Stimulated activated CD4-positive, alpha-beta T cell treated with anti-CD3 and anti-CD28 coated beads, Interleukin-2, amount 100 ng/mL, for 48 hours (primary cell): ENCODE data around the gene RPTOR.

ENCODE experiments used
- DNase-seq, 2 donors: peaks; one replicate each; pipeline ENCODE4 v3.0.0-alpha.2; 2020

Gene RPTOR

GRCh38 chr17:80888276-80889160 lies 343.9 kb downstream of the RPTOR start:
- DNase-seq, result no peak

GRCh38 chr17:80889231-80890195 lies 344.9 kb downstream of the RPTOR start:
- DNase-seq, result no peak

GRCh38 chr17:80890196-80890920 lies 345.7 kb downstream of the RPTOR start:
- DNase-seq, result no peak

- no peak for DNase-seq
Observed at GRCh38 chr17:80890921-80891396, 346.3 kb downstream of the RPTOR start.

- peak; percentile 59 to 71 for DNase-seq
Observed at GRCh38 chr17:80891397-80892018, 346.9 kb downstream of the RPTOR start.

- peak; percentile 74 to 89 for DNase-seq
Observed at GRCh38 chr17:80892019-80892855, 347.6 kb downstream of the RPTOR start.

GRCh38 chr17:80892900-80893603 lies 348.4 kb downstream of the RPTOR start:
- peak in 1 of 2 donors; percentile 45 for DNase-seq

GRCh38 chr17:80893604-80894438 lies 349.2 kb downstream of the RPTOR start:
- no peak for DNase-seq

GRCh38 chr17:80894439-80894721 lies 349.7 kb downstream of the RPTOR start:
- DNase-seq, result no peak

GRCh38 chr17:80894726-80895125 lies 350.1 kb downstream of the RPTOR start:
- no peak for DNase-seq

- no peak for DNase-seq
Observed at GRCh38 chr17:80895366-80895765, 350.7 kb downstream of the RPTOR start.

GRCh38 chr17:80898716-80899115 lies 354.1 kb downstream of the RPTOR start:
- DNase-seq, result no peak

GRCh38 chr17:80899402-80900268 lies 355.0 kb downstream of the RPTOR start:
- peak; percentile 85 to 89 for DNase-seq

GRCh38 chr17:80901319-80901718 lies 356.7 kb downstream of the RPTOR start:
- DNase-seq, result no peak

- no peak for DNase-seq
Observed at GRCh38 chr17:80902197-80902962, 357.7 kb downstream of the RPTOR start.

- DNase-seq, result no peak
Observed at GRCh38 chr17:80902963-80903611, 358.4 kb downstream of the RPTOR start.

GRCh38 chr17:80904036-80904753 lies 359.6 kb downstream of the RPTOR start:
- no peak for DNase-seq
